ENCODE measurements around the gene SCUBE3.

The SCUBE3 gene

DNA sequence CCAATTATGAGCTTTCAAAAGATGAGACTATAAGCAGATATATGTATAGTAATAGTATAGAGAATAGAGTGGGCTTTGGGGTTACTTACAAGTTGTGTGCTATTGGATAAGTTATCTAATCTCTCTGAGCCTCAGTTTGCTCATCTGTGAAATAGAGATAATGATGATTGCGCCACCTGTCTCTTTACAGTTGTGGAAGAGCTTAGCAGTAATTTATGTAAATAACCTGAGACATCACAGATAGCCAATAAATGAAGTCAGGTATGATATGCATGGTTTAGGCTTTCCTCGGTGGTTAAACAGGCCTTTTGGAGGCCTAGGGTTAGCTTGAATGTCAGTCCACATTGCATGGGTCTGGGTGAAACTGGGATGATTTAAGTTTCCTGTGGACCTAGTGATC is 29.8 kb upstream of the SCUBE3 start:
- no peak for TF ChIP-seq EZH2 (IDR thresholded peaks at IDR 0.05; ENCODE audit: borderline replicate concordance, low read length)
- TF ChIP-seq, protein P1, sequence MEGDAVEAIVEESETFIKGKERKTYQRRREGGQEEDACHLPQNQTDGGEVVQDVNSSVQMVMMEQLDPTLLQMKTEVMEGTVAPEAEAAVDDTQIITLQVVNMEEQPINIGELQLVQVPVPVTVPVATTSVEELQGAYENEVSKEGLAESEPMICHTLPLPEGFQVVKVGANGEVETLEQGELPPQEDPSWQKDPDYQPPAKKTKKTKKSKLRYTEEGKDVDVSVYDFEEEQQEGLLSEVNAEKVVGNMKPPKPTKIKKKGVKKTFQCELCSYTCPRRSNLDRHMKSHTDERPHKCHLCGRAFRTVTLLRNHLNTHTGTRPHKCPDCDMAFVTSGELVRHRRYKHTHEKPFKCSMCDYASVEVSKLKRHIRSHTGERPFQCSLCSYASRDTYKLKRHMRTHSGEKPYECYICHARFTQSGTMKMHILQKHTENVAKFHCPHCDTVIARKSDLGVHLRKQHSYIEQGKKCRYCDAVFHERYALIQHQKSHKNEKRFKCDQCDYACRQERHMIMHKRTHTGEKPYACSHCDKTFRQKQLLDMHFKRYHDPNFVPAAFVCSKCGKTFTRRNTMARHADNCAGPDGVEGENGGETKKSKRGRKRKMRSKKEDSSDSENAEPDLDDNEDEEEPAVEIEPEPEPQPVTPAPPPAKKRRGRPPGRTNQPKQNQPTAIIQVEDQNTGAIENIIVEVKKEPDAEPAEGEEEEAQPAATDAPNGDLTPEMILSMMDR (IDR thresholded peaks at IDR 0.05; ENCODE audit: low read length) = no peak
- Histone ChIP-seq H3K36me3 (ENCODE audit: insufficient read depth, low read length) (no peaks in the 10 kb centered on the region), H3K9me2 (ENCODE audit: low read depth, low read length) (no peaks in the 10 kb centered on the region), H3K27me3 (ENCODE audit: insufficient read depth, low read length) (no peaks in the 10 kb centered on the region), H3K79me2 (ENCODE audit: insufficient read depth, low read length) (no peaks in the 10 kb centered on the region), H3K4me1 (ENCODE audit: insufficient read depth, low read length, severe bottlenecking) (no peaks in the 10 kb centered on the region), H3K4me3 (ENCODE audit: low read depth, low read length, poor library complexity, severe bottlenecking) (no peak overlapping the region), H3K27ac (ENCODE audit: low read depth, low read length, poor library complexity, severe bottlenecking) (no peak overlapping the region), H2AFZ (ENCODE audit: low read length) (no peak overlapping the region), H3F3A (ENCODE audit: insufficient read depth, low read length) (no peaks in the 10 kb centered on the region), H4K20me1 (ENCODE audit: insufficient read depth, low read length) (no peaks in the 10 kb centered on the region), H3K9me3 (ENCODE audit: low read length) (no peaks in the 10 kb centered on the region), H3K9ac (ENCODE audit: low read length) (no peak overlapping the region), H3K4me2 (ENCODE audit: low read length) (no peak overlapping the region)

DNA sequence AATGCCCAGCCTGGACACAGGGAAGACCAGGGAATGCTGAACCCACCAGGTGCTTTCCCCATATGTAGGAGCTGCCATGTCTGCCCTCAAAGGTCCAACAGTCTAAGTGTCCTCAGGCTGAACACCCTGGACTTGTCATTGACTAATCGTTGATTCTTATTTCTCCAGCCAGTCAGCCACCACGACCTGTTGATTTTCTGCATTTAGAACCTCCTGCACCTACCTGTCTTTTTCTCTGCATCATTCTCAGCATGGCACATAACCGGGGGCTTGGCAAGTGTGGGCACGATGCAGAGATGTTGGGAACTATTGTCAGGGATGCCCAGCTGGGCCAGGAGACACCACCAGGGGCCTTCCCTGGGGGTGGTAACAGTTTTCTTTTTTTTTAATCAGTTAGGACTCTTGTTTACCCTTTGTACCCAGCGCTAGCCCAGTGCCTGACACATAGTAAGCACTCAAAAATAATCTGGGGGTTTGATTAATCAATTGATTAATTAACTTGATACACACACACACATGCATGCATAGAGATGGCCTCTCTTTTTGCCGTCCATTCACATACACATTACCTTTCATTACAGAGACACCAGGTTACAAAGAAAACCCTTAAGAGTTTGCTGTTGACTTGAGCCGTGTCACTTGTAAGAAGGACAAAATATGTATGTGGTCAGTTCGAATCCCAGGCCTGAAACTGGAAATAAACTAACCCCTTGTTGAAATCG is 29.0 kb upstream of the SCUBE3 start:
- no peak overlapping the region for H3K4me3 ChIP-seq (ENCODE audit: low read depth, low read length, poor library complexity, severe bottlenecking)
- no peaks in the 10 kb centered on the region for H3K36me3 ChIP-seq (ENCODE audit: insufficient read depth, low read length)
- H3K4me1 ChIP-seq (ENCODE audit: insufficient read depth, low read length, severe bottlenecking) = no peaks in the 10 kb centered on the region
- no peak overlapping the region for H2AFZ ChIP-seq (ENCODE audit: low read length)
- H3F3A ChIP-seq (ENCODE audit: insufficient read depth, low read length) = no peaks in the 10 kb centered on the region
- no peak overlapping the region for H3K9ac ChIP-seq (ENCODE audit: low read length)
- H3K9me3 ChIP-seq (ENCODE audit: low read length) = no peaks in the 10 kb centered on the region
- H4K20me1 ChIP-seq (ENCODE audit: insufficient read depth, low read length) = no peaks in the 10 kb centered on the region
- no peaks in the 10 kb centered on the region for H3K27me3 ChIP-seq (ENCODE audit: insufficient read depth, low read length)
- H3K4me2 ChIP-seq (ENCODE audit: low read length) = no peak overlapping the region
- H3K27ac ChIP-seq (ENCODE audit: low read depth, low read length, poor library complexity, severe bottlenecking) = no peak overlapping the region
- H3K9me2 ChIP-seq (ENCODE audit: low read depth, low read length) = no peaks in the 10 kb centered on the region
- no peak for TF ChIP-seq EZH2 (IDR thresholded peaks at IDR 0.05; ENCODE audit: borderline replicate concordance, low read length)
- TF ChIP-seq, protein P1 (IDR thresholded peaks at IDR 0.05; ENCODE audit: low read length) = no peak
- H3K79me2 ChIP-seq (ENCODE audit: insufficient read depth, low read length) = no peaks in the 10 kb centered on the region

DNA sequence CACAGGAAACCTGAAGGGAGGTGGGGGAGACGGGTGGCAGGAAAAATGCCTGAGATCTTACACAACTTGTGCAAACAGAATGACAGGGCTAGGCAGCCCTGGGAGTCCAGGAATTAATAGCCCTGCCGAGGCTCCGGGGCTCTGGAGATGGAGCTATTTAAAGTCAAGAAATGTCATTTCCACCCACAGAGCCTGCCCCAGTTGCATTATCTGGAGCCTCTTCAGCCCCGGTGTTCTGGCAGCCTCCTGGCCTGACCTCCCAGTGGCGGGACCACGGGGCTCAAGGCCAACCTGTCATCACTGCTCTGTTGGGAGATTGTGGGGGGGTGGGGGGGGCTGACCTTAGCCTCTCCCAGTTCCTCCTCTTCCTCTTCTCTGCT is 28.5 kb upstream of the SCUBE3 start:
- Histone ChIP-seq H2AFZ (ENCODE audit: low read length) (no peak overlapping the region), H3K4me2 (ENCODE audit: low read length) (no peak overlapping the region), H3K4me1 (ENCODE audit: insufficient read depth, low read length, severe bottlenecking) (no peaks in the 10 kb centered on the region), H3K9me3 (ENCODE audit: low read length) (no peaks in the 10 kb centered on the region), H3K9ac (ENCODE audit: low read length) (no peak overlapping the region), H3K4me3 (ENCODE audit: low read depth, low read length, poor library complexity, severe bottlenecking) (no peak overlapping the region), H3K36me3 (ENCODE audit: insufficient read depth, low read length) (no peaks in the 10 kb centered on the region), H3K9me2 (ENCODE audit: low read depth, low read length) (no peaks in the 10 kb centered on the region), H3K27ac (ENCODE audit: low read depth, low read length, poor library complexity, severe bottlenecking) (no peak overlapping the region), H3K79me2 (ENCODE audit: insufficient read depth, low read length) (no peaks in the 10 kb centered on the region), H4K20me1 (ENCODE audit: insufficient read depth, low read length) (no peaks in the 10 kb centered on the region), H3K27me3 (ENCODE audit: insufficient read depth, low read length) (no peaks in the 10 kb centered on the region), H3F3A (ENCODE audit: insufficient read depth, low read length) (no peaks in the 10 kb centered on the region)
- TF ChIP-seq, protein P1 (IDR thresholded peaks at IDR 0.05; ENCODE audit: low read length) = no peak
- TF ChIP-seq EZH2 (IDR thresholded peaks at IDR 0.05; ENCODE audit: borderline replicate concordance, low read length) = no peak
